ENCODE data around the gene SYT9.

The SYT9 gene

GRCh38 chr11:7427733-7428132, 176.0 kb downstream of the SYT9 start:
- no peak for DNase-seq (ENCODE audit: low read depth in 2 of 2)

GRCh38 chr11:7428196-7428595, 176.5 kb downstream of the SYT9 start:
- DNase-seq (ENCODE audit: low read depth in 2 of 2): no peak

- DNase-seq (ENCODE audit: low read depth in 2 of 2): no peak
These were observed 178.8 kb downstream of the SYT9 start for GRCh38 chr11:7430496-7430895.

GRCh38 chr11:7435176-7435575, 183.5 kb downstream of the SYT9 start:
- no peak for DNase-seq (ENCODE audit: low read depth in 2 of 2)

GRCh38 chr11:7436146-7436545, 184.4 kb downstream of the SYT9 start:
- no peak for DNase-seq (ENCODE audit: low read depth in 2 of 2)

GRCh38 chr11:7436657-7437056, 185.0 kb downstream of the SYT9 start:
- no peak for DNase-seq (ENCODE audit: low read depth in 2 of 2)

- DNase-seq (ENCODE audit: low read depth in 2 of 2): no peak
These were observed 186.0 kb downstream of the SYT9 start for GRCh38 chr11:7437696-7438095.

- DNase-seq (ENCODE audit: low read depth in 2 of 2): no peak
These were observed 188.1 kb downstream of the SYT9 start for GRCh38 chr11:7439746-7440320.

GRCh38 chr11:7442588-7443215, 191.0 kb downstream of the SYT9 start:
- DNase-seq (ENCODE audit: low read depth in 2 of 2): peak; percentile 34 to 41

GRCh38 chr11:7444091-7444981, 192.6 kb downstream of the SYT9 start:
- DNase-seq (ENCODE audit: low read depth in 2 of 2): no peak

- DNase-seq (ENCODE audit: low read depth in 2 of 2): no peak
These were observed 193.9 kb downstream of the SYT9 start for GRCh38 chr11:7445564-7445963.

GRCh38 chr11:7448201-7448600, 196.5 kb downstream of the SYT9 start:
- DNase-seq (ENCODE audit: low read depth in 2 of 2): no peak

GRCh38 chr11:7449211-7449840, 197.6 kb downstream of the SYT9 start:
- DNase-seq (ENCODE audit: low read depth in 2 of 2): no peak

- DNase-seq (ENCODE audit: low read depth in 2 of 2): no peak
These were observed 198.1 kb downstream of the SYT9 start for GRCh38 chr11:7449841-7450214.

- DNase-seq (ENCODE audit: low read depth in 2 of 2): no peak
These were observed 199.1 kb downstream of the SYT9 start for GRCh38 chr11:7450836-7451235.

- no peak for DNase-seq (ENCODE audit: low read depth in 2 of 2)
These were observed 199.8 kb downstream of the SYT9 start for GRCh38 chr11:7451520-7451919.

GRCh38 chr11:7451952-7452494, 200.3 kb downstream of the SYT9 start:
- DNase-seq (ENCODE audit: low read depth in 2 of 2): no peak

GRCh38 chr11:7454854-7455253, 203.2 kb downstream of the SYT9 start:
- no peak for DNase-seq (ENCODE audit: low read depth in 2 of 2)

GRCh38 chr11:7457211-7457610, 205.5 kb downstream of the SYT9 start:
- no peak for DNase-seq (ENCODE audit: low read depth in 2 of 2)

- DNase-seq (ENCODE audit: low read depth in 2 of 2): no peak
These were observed 211.0 kb downstream of the SYT9 start for GRCh38 chr11:7462706-7463105.

GRCh38 chr11:7467652-7468051, 215.9 kb downstream of the SYT9 start:
- peak; percentile 3 to 19 for DNase-seq (ENCODE audit: low read depth in 2 of 2)

GRCh38 chr11:7469351-7469865, 217.7 kb downstream of the SYT9 start:
- DNase-seq (ENCODE audit: low read depth in 2 of 2): no peak
